HL-60 (cell line): ENCODE results near the gene CYP1A2.

Experiments used
- DNase-seq, 2 experiments: peaks; one replicate each; pipeline ENCODE4 v3.0.0-alpha.2; 2010 to 2020; ENCODE audit warnings: low read depth in 1 of 2, low spot score in 1 of 2
- H3K27ac ChIP-seq: fragments of 250-450 bp; sonication (Bioruptor Pico); replicated peaks from 2 replicates; pipeline ENCODE4 v1.5.1; 2020; ENCODE audit warnings: mild to moderate bottlenecking, moderate library complexity
- H3K27me3 ChIP-seq: fragments of 250-450 bp; sonication (Bioruptor Pico); 2 replicates; pipeline ENCODE4 v1.5.1; 2021; ENCODE audit warnings: mild to moderate bottlenecking, moderate library complexity; ENCODE audit not compliant: insufficient read depth, poor library complexity, severe bottlenecking
- H3K4me3 ChIP-seq: replicated peaks from 2 replicates; pipeline ENCODE4 v1.5.1; 2011; ENCODE audit warnings: mild to moderate bottlenecking, control low read depth, low read length; ENCODE audit not compliant: insufficient read depth
- GABPA ChIP-seq: IDR thresholded peaks from 2 replicates; pipeline ENCODE4 v1.6.1; 2012; ENCODE audit warnings: low read depth
- POLR2AphosphoS5 ChIP-seq: IDR thresholded peaks from 2 replicates; pipeline ENCODE4 v1.6.1; 2012; ENCODE audit warnings: low read depth
- SPI1 ChIP-seq: IDR thresholded peaks from 2 replicates; pipeline ENCODE4 v1.6.1; 2012; ENCODE audit warnings: low read depth, mild to moderate bottlenecking, borderline replicate concordance
- TF ChIP-seq, protein P1 (sequence below): IDR thresholded peaks from one replicate; pipeline ENCODE4 v1.5.1; 2011; ENCODE audit warnings: low read length, control low read depth, inconsistent platforms; ENCODE audit not compliant: insufficient read depth
- TF ChIP-seq, protein P2 (sequence below): IDR thresholded peaks from 2 replicates; pipeline ENCODE4 v1.6.1; 2012; ENCODE audit warnings: low read depth; ENCODE audit not compliant: insufficient replicate concordance

The CYP1A2 gene

DNA sequence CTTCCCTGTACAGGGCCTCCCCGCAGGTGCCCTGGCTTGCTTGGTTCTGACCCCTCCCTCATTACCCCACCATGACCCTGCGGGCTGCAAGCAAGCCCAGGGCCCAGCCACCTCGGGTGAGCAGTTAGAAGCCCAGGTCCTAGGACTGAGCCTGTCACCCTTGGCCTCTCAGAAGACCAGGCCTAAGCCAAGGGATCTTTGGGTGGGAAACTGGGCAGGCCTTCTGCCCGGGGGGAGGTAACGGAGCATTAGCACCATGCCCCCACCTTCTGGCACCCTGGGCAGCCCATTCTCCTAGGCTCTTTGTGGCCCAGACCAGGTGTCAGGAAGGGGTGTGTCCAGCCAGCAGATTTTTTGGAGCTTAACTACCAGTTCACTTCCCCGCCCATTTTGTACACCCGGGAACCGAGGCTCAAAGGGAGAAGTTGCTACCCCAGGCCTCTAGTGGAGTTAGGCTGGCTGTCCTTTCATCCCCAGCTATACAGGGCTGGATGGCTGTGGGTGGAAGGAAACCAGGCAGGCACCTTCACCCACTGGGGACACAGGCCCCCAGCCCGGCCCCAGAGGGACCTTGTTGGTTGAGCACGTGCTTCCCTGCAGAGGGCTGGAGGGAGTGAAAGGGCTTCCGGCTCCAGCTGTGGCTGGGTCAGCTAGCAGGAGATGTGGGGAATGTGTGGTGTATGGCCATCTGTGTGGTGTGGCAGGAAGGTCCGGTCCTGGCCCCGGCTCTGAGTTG is 34.6 kb downstream of the CYP1A2 start:
- peak overlapping the region; percentile 90 for H3K27ac ChIP-seq
- peak overlapping the region; percentile 85 for H3K4me3 ChIP-seq
- no peaks in the 10 kb centered on the region for H3K27me3 ChIP-seq
- TF ChIP-seq SPI1 (peak; percentile 51; the same call in 1 of the 2 replicates), POLR2AphosphoS5 (peak; percentile 44; the same call in 1 of the 2 replicates)
- TF ChIP-seq, protein P1, sequence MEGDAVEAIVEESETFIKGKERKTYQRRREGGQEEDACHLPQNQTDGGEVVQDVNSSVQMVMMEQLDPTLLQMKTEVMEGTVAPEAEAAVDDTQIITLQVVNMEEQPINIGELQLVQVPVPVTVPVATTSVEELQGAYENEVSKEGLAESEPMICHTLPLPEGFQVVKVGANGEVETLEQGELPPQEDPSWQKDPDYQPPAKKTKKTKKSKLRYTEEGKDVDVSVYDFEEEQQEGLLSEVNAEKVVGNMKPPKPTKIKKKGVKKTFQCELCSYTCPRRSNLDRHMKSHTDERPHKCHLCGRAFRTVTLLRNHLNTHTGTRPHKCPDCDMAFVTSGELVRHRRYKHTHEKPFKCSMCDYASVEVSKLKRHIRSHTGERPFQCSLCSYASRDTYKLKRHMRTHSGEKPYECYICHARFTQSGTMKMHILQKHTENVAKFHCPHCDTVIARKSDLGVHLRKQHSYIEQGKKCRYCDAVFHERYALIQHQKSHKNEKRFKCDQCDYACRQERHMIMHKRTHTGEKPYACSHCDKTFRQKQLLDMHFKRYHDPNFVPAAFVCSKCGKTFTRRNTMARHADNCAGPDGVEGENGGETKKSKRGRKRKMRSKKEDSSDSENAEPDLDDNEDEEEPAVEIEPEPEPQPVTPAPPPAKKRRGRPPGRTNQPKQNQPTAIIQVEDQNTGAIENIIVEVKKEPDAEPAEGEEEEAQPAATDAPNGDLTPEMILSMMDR = no peak
- peak; percentile 83 to 91 for DNase-seq

DNA sequence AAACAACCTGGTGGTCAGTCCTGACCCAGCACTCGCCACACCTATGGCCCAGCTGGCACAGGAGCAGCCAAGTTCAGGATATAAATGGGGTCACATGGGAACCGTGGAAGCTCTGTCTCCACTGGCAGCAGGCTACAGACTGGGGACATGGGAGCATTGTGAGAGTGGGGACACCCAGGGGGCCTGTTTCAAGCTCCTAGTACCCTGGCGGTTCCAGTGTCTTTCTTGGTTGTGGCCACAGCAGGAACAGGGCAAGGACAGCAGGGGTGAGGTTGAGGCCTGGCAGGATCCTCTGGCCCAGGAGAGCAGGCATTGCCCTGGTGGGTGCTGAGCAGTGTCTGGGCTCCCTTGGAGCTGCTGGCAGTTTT is 35.1 kb downstream of the CYP1A2 start:
- peak overlapping the region; percentile 90 for H3K27ac ChIP-seq
- TF ChIP-seq SPI1 (no peak), POLR2AphosphoS5 (no peak), GABPA (no peak)
- TF ChIP-seq, protein P1 = no peak
- TF ChIP-seq, protein P2, sequence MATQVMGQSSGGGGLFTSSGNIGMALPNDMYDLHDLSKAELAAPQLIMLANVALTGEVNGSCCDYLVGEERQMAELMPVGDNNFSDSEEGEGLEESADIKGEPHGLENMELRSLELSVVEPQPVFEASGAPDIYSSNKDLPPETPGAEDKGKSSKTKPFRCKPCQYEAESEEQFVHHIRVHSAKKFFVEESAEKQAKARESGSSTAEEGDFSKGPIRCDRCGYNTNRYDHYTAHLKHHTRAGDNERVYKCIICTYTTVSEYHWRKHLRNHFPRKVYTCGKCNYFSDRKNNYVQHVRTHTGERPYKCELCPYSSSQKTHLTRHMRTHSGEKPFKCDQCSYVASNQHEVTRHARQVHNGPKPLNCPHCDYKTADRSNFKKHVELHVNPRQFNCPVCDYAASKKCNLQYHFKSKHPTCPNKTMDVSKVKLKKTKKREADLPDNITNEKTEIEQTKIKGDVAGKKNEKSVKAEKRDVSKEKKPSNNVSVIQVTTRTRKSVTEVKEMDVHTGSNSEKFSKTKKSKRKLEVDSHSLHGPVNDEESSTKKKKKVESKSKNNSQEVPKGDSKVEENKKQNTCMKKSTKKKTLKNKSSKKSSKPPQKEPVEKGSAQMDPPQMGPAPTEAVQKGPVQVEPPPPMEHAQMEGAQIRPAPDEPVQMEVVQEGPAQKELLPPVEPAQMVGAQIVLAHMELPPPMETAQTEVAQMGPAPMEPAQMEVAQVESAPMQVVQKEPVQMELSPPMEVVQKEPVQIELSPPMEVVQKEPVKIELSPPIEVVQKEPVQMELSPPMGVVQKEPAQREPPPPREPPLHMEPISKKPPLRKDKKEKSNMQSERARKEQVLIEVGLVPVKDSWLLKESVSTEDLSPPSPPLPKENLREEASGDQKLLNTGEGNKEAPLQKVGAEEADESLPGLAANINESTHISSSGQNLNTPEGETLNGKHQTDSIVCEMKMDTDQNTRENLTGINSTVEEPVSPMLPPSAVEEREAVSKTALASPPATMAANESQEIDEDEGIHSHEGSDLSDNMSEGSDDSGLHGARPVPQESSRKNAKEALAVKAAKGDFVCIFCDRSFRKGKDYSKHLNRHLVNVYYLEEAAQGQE = no peak
- no peaks in the 10 kb centered on the region for H3K27me3 ChIP-seq
- peak overlapping the region; percentile 85 for H3K4me3 ChIP-seq
- DNase-seq = peak in 1 of 2 experiments; percentile 29

DNA sequence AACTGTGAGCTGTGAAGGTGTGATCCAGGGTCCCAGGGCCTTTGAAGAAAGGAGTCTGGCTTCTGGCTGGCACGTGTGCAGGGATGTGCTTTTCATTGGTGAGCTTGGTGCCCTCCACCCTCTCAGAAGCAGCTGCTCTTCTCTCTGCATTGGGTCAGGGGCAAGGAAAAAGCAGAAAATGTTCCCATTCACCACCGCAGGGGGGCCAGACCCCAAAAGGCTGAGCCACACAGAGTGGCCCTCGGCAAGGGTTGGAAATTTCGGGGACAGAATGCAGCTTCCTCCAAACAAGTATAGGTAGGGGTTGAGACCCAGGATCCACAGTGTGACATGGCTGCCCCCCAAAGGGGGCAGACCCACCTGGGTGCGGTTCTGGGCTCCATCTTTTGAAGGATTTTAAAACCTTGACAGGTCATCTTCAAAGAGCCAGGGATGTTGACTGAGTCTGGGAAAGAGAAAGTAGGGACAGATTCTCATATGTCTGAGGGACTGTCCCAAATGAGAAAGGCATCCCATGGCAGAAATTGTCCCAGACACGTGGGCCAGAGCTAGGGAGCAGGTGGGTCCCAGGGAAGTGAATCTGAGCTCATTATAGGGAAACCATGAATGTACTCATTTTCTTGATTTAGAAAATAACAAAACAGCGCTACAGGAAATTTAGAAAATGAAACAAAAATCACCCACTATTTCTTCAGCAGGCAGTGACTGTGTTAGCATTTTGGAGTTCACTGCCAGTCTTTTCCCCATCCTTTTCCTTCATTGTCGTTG is 36.0 kb downstream of the CYP1A2 start:
- H3K27me3 ChIP-seq = no peaks in the 10 kb centered on the region
- peak overlapping the region; percentile 85 for H3K4me3 ChIP-seq
- TF ChIP-seq SPI1 = no peak
- TF ChIP-seq, protein P2 = no peak
- TF ChIP-seq, protein P1 = no peak
- no peak for TF ChIP-seq GABPA
- TF ChIP-seq POLR2AphosphoS5 = no peak
- DNase-seq = peak; percentile 34 to 49
- H3K27ac ChIP-seq = peak overlapping the region; percentile 90
